ENCODE measurements around the gene TRIM64C. TPM values are rescaled to one million over a fixed set of nuclear protein-coding genes. Genes with fewer than 3 reads are reported as not detected.
"Not testable (repeated sequence)": the region's sequence is repeated elsewhere in the genome, so short reads cannot be mapped to it uniquely, and the experiment has no call there.

The TRIM64C gene
- not detected for total RNA-seq

- H3K4me3 ChIP-seq, H3K9me3 ChIP-seq, H3K27ac ChIP-seq, H3K27me3 ChIP-seq, ATAC-seq, H3K36me3 ChIP-seq, H3K4me1 ChIP-seq: not testable (repeated sequence)
- 71 to 78% methylated on average over 4 to 5 of the region's 5 CpGs for WGBS, 2 donors (ENCODE audit: low coverage in 1 of 2)
Measured at GRCh38 chr11:49059012-49059411, at the start of gene TRIM64C. Gene TRIM64C, minus strand, starts transcription at chr11:49059112. Its CDS starts 0 bp downstream, at chr11:49059112.

GRCh38 chr11:49102356-49102755 lies 43.4 kb upstream of the TRIM64C start:
- WGBS, 2 donors (ENCODE audit: low coverage in 1 of 2), result 69% methylated on average over 5 of the region's 24 CpGs
- H3K36me3 ChIP-seq, H3K27me3 ChIP-seq, H3K4me1 ChIP-seq, H3K4me3 ChIP-seq, ATAC-seq, H3K27ac ChIP-seq, H3K9me3 ChIP-seq: not testable (repeated sequence)

DNA sequence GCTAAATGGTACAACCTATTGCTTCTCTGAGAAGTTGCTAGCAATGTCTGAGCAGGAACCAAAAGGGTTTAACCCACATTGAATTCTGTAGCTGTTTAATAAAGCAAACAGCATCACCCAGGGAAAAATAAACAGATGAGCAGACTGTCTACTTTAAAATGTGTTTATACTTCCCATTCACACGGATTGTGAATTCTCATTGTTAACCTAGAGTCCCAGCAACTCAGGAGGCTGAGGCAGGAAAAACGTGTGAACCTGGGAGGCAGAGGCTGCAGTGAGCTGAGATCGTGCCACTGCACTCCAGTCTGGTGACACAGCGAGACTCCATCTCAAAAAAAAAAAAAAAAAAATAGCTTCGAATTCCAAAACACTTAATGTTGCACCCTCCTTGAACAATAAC lies 11.0 kb upstream of the TRIM64C start:
- WGBS, 2 donors (ENCODE audit: low coverage in 1 of 2), result 82 to 84% methylated on average over 3 of the region's 5 CpGs

DNA sequence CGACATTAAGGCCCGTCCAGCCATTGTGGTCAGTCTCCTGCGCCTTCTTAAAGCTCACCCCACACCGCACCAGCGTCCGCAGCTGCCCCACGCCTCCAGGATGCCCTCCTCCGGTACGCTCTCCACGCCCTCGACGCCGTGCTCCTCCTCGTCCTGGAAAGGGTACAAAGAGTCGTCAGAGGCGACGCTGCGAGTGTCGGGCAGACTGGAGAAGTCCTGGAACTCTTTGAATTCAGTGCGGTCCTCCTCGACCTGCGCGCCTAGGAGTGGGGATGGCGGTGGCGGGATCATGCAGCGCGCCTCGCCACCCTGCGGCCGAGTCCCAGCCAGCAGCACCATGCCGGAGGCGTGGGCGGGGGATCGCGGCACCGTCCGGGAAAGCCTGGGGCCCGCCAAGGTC lies 9.1 kb downstream of the TRIM64C start:
- 60 to 64% methylated on average over 1 to 6 of the region's 38 CpGs for WGBS, 2 donors (ENCODE audit: low coverage in 1 of 2)
- not testable (repeated sequence) for H3K36me3 ChIP-seq, ATAC-seq, H3K9me3 ChIP-seq, H3K4me1 ChIP-seq, H3K27ac ChIP-seq, H3K4me3 ChIP-seq
- peaks cover 16% of the 10 kb centered on the region for H3K27me3 ChIP-seq

More for the DNA sequence above, 11.0 kb upstream of the TRIM64C start:
- ATAC-seq, H3K27ac ChIP-seq, H3K4me3 ChIP-seq, H3K27me3 ChIP-seq, H3K9me3 ChIP-seq, H3K36me3 ChIP-seq, H3K4me1 ChIP-seq: not testable (repeated sequence)

DNA sequence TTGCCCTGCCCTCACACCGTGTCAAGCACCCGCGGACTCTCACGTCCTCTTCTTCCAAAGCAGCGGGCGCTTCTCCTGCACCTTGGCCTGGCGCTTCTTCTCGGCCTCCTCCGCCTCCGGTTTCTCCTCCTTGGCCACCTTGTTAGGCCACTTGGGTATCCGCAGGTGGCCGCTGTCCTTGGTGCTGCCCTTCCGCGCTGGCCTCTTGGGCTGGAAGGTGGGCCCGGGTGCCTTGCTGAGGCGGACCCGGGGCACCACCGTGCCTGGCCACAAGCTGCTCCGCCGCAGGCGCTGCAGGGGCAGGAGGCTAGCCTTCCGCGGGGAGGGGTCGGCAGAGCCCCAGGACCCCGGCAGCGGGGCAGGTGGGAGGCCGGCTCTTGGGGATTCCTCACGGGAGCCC lies 10.7 kb downstream of the TRIM64C start:
- not testable (repeated sequence) for H3K27ac ChIP-seq, H3K4me1 ChIP-seq, H3K36me3 ChIP-seq, H3K9me3 ChIP-seq, H3K4me3 ChIP-seq, ATAC-seq
- peaks cover 16% of the 10 kb centered on the region for H3K27me3 ChIP-seq
- WGBS, 2 donors (ENCODE audit: low coverage in 1 of 2), result no CpG with 5 or more reads among the region's 28 CpGs

DNA sequence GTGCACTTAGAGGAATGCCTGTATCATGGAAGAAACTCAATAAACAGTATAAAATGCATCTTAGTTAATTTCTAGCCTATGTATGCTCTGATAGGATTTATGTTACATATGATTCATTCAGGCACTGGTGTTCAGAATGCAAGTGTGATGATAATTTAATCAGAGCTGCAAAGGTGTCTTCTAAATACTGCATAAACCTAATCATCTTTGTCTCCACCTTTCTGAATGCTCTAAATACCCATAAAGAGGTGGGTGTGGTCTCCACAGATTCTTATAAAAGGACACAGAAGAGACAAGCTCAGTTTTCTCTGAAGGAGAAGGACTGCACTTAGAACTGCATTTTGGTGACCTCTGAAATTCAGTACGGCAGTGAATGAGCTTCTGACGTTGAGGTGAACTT lies 30.4 kb downstream of the TRIM64C start, which contains the start of gene TRIM49B:
TSS of gene TRIM49B (plus strand) at position 301 of the 400 bp plus-strand sequence. CDS start 2,777 bp downstream, outside the sequence.
- not testable (repeated sequence) for H3K4me1 ChIP-seq, H3K9me3 ChIP-seq, H3K27me3 ChIP-seq, H3K27ac ChIP-seq, H3K36me3 ChIP-seq, ATAC-seq, H3K4me3 ChIP-seq
- WGBS, 2 donors (ENCODE audit: low coverage in 1 of 2), result 11 to 21% methylated on average over 2 of the region's 2 CpGs

Small RNAs within 50 kb of the gene (small RNA-seq; reads per million reads assigned to genes)
- 0 reads per million in 4 donors for gene AC084851.1

Other genes starting within 250 kb of the TRIM64C start
- not detected for gene TRIM51G, start 75.2 kb downstream of the TRIM64C start, total RNA-seq
- gene TRIM49B, start 30.3 kb downstream of the TRIM64C start, total RNA-seq, result not detected
- gene FOLH1, start 149.5 kb upstream of the TRIM64C start, total RNA-seq, result 1 to 10 TPM in 1 of 4 donors, under 1 TPM in 2, not detected in 1; 0.69 to 2.8 (median 0.94) TPM